22Rv1 (cell line): ENCODE results near the gene SMC3.

ENCODE experiments used
- H3K27ac ChIP-seq: fragments of 450-650 bp; 2 replicates; pipeline ENCODE4 v1.5.1; 2017
- CTCF ChIP-seq: fragments of 450-650 bp; IDR thresholded peaks from 2 replicates; pipeline ENCODE4 v1.5.1; 2017; ENCODE audit warnings: mild to moderate bottlenecking
- ZFX ChIP-seq: fragments of 450-650 bp; IDR thresholded peaks from 2 replicates; pipeline ENCODE4 v1.6.1; 2017; ENCODE audit warnings: antibody characterized with exemption, borderline replicate concordance

Gene SMC3

GRCh38 chr10:110625951-110626855 lies 58.7 kb downstream of the SMC3 start:
- no peak for TF ChIP-seq ZFX
- no peak for TF ChIP-seq CTCF
- no peak overlapping the region for H3K27ac ChIP-seq

GRCh38 chr10:110628161-110628560 lies 60.7 kb downstream of the SMC3 start:
- H3K27ac ChIP-seq: no peak overlapping the region
- TF ChIP-seq CTCF (no peak), ZFX (no peak)

GRCh38 chr10:110629680-110630191 lies 62.2 kb downstream of the SMC3 start:
- TF ChIP-seq CTCF (no peak), ZFX (no peak)
- H3K27ac ChIP-seq: no peak overlapping the region

- TF ChIP-seq ZFX (no peak), CTCF (no peak)
- H3K27ac ChIP-seq: no peak overlapping the region
Measured at GRCh38 chr10:110631934-110632333, 64.4 kb downstream of the SMC3 start.

GRCh38 chr10:110632591-110633215 lies 65.2 kb downstream of the SMC3 start:
- H3K27ac ChIP-seq: no peak overlapping the region
- TF ChIP-seq ZFX: no peak
- no peak for TF ChIP-seq CTCF

- TF ChIP-seq ZFX (no peak), CTCF (no peak)
- no peak overlapping the region for H3K27ac ChIP-seq
Measured at GRCh38 chr10:110634527-110635209, 67.2 kb downstream of the SMC3 start.
